GM12892 (cell line): ENCODE measurements around the gene LIFR.

Experiments used
- POLR2A ChIP-seq: IDR thresholded peaks from 2 replicates; pipeline ENCODE4 v1.6.1; 2011; ENCODE audit warnings: low read depth, low read length, control low read depth
- POLR2AphosphoS5 ChIP-seq: IDR thresholded peaks from 2 replicates; pipeline ENCODE4 v1.6.1; 2011; ENCODE audit warnings: low read depth, low read length, control low read depth
- TAF1 ChIP-seq: IDR thresholded peaks from 2 replicates; pipeline ENCODE4 v1.6.1; 2011; ENCODE audit warnings: low read depth, mild to moderate bottlenecking, control low read depth, low read length, borderline replicate concordance

GRCh38 chr5:38433160-38433861 is 123.1 kb downstream of the LIFR start:
- TF ChIP-seq POLR2AphosphoS5 = no peak
- TF ChIP-seq POLR2A = no peak
- TF ChIP-seq TAF1 = no peak
